HG03280 (cell line): Measurements from ENCODE around the gene NCBP1.
"Not testable (repeated sequence)": the region's sequence is repeated elsewhere in the genome, so short reads cannot be mapped to it uniquely, and the experiment has no call there.

Source experiments
- ATAC-seq: cut with Tn5 transposase; IDR thresholded peaks from one replicate; pipeline ENCODE4 v1.9.1; 2021; ENCODE audit warnings: mild to moderate bottlenecking, moderate library complexity; ENCODE audit not compliant: unreplicated experiment

The NCBP1 gene

GRCh38 chr9:97632985-97633858, at the start of gene NCBP1, which contains the start of gene TSTD2:
NCBP1 (plus strand) TSS chr9:97633821; CDS start chr9:97633882, 61 bp downstream.
TSTD2 (minus strand) TSS chr9:97633368; CDS start chr9:97627562, 5,806 bp downstream.
- ATAC-seq, result peak; percentile 83

- ATAC-seq, result not testable (repeated sequence)
These were observed 48.8 kb upstream of the NCBP1 start for GRCh38 chr9:97584778-97585177.

GRCh38 chr9:97586909-97587308, 46.7 kb upstream of the NCBP1 start:
- ATAC-seq, result not testable (repeated sequence)

GRCh38 chr9:97591535-97591934, 42.1 kb upstream of the NCBP1 start:
- no peak for ATAC-seq

- ATAC-seq, result no peak
These were observed 41.5 kb upstream of the NCBP1 start for GRCh38 chr9:97592126-97592525.

- no peak for ATAC-seq
These were observed 39.7 kb upstream of the NCBP1 start for GRCh38 chr9:97593960-97594359.

GRCh38 chr9:97594381-97594921, 39.2 kb upstream of the NCBP1 start:
- no peak for ATAC-seq

- ATAC-seq, result no peak
These were observed 36.7 kb upstream of the NCBP1 start for GRCh38 chr9:97596906-97597305.

GRCh38 chr9:97598461-97599288, 34.9 kb upstream of the NCBP1 start:
- ATAC-seq, result peak; percentile 87

- ATAC-seq, result no peak
These were observed 34.2 kb upstream of the NCBP1 start for GRCh38 chr9:97599314-97599846.

- ATAC-seq, result no peak
These were observed 32.9 kb upstream of the NCBP1 start for GRCh38 chr9:97600531-97601227.

GRCh38 chr9:97601228-97601898, 32.3 kb upstream of the NCBP1 start:
- ATAC-seq, result no peak

GRCh38 chr9:97602430-97602829, 31.2 kb upstream of the NCBP1 start:
- no peak for ATAC-seq

GRCh38 chr9:97604901-97605645, 28.5 kb upstream of the NCBP1 start:
- no peak for ATAC-seq

- no peak for ATAC-seq
These were observed 18.1 kb upstream of the NCBP1 start for GRCh38 chr9:97615439-97616072.

GRCh38 chr9:97617939-97618416, 15.6 kb upstream of the NCBP1 start:
- no peak for ATAC-seq

GRCh38 chr9:97620063-97620462, 13.6 kb upstream of the NCBP1 start:
- ATAC-seq, result not testable (repeated sequence)

- not testable (repeated sequence) for ATAC-seq
These were observed 11.1 kb upstream of the NCBP1 start for GRCh38 chr9:97622483-97622882.

GRCh38 chr9:97623946-97624345, 9.7 kb upstream of the NCBP1 start:
- ATAC-seq, result no peak
